NT2/D1 (cell line): Measurements from ENCODE around the gene TPI1.

Experiments used
- DNase-seq: peaks from one replicate; pipeline ENCODE4 v3.0.0-alpha.2; 2011; ENCODE audit warnings: low read depth, low spot score
- H3K27me3 ChIP-seq: 2 replicates; pipeline ENCODE4 v1.6.0; 2011; ENCODE audit warnings: mild to moderate bottlenecking; ENCODE audit not compliant: insufficient read length, insufficient read depth
- H3K36me3 ChIP-seq: 2 replicates; pipeline ENCODE4 v1.6.1; 2011; ENCODE audit warnings: mild to moderate bottlenecking, low read length, mixed read lengths; ENCODE audit not compliant: insufficient read depth, insufficient read length
- H3K4me1 ChIP-seq: 2 replicates; pipeline ENCODE4 v1.5.1; 2011; ENCODE audit not compliant: insufficient read depth, insufficient read length
- H3K4me3 ChIP-seq: 2 replicates; pipeline ENCODE4 v1.5.1; 2011; ENCODE audit warnings: low read depth; ENCODE audit not compliant: insufficient read length
- H3K9ac ChIP-seq: 2 replicates; pipeline ENCODE4 v1.6.0; 2011; ENCODE audit warnings: low read depth; ENCODE audit not compliant: insufficient read length
- H3K9me3 ChIP-seq: 2 replicates; pipeline ENCODE4 v1.5.1; 2011; ENCODE audit warnings: mild to moderate bottlenecking, low read length; ENCODE audit not compliant: insufficient read depth
- SUZ12 ChIP-seq: IDR thresholded peaks from 2 replicates; pipeline ENCODE4 v1.6.1; 2011; ENCODE audit not compliant: insufficient read length, insufficient read depth; ENCODE audit errors: extremely low read depth
- YY1 ChIP-seq: IDR thresholded peaks from 2 replicates; pipeline ENCODE4 v1.6.1; 2011; ENCODE audit not compliant: insufficient read length, insufficient read depth
- ZNF274 ChIP-seq: IDR thresholded peaks from 2 replicates; pipeline ENCODE4 v1.6.1; 2011; ENCODE audit warnings: mild to moderate bottlenecking, low read depth, low read length

TPI1 gene

DNA sequence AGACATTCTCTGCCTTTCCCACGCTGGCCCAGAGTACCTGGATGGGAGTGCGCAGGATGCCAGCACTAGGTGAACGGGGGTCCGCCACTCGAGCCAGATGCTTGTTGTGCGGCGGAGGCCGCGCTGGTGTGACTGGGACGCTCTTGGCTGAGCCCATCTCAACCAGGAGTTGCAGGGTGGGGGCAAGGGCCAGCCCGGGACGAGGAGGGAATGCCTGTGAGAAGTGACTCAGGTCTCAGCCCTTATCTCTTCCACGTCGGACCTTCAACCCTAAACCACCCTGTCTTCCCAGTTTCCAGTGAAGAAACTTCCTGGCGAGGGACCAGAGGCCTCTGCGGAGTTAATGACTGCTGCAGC is 16.6 kb upstream of the TPI1 start:
- TF ChIP-seq SUZ12 (no peak), ZNF274 (no peak)
- DNase-seq, result no peak
- peak overlapping the region; percentile 90 for H3K4me3 ChIP-seq
- peaks cover 9% of the 10 kb centered on the region for H3K4me1 ChIP-seq
- H3K9me3 ChIP-seq, result no peaks in the 10 kb centered on the region
- peaks cover 72% of the 10 kb centered on the region for H3K36me3 ChIP-seq
- peak overlapping the region; percentile 90 for H3K9ac ChIP-seq
- H3K27me3 ChIP-seq, result no peaks in the 10 kb centered on the region

DNA sequence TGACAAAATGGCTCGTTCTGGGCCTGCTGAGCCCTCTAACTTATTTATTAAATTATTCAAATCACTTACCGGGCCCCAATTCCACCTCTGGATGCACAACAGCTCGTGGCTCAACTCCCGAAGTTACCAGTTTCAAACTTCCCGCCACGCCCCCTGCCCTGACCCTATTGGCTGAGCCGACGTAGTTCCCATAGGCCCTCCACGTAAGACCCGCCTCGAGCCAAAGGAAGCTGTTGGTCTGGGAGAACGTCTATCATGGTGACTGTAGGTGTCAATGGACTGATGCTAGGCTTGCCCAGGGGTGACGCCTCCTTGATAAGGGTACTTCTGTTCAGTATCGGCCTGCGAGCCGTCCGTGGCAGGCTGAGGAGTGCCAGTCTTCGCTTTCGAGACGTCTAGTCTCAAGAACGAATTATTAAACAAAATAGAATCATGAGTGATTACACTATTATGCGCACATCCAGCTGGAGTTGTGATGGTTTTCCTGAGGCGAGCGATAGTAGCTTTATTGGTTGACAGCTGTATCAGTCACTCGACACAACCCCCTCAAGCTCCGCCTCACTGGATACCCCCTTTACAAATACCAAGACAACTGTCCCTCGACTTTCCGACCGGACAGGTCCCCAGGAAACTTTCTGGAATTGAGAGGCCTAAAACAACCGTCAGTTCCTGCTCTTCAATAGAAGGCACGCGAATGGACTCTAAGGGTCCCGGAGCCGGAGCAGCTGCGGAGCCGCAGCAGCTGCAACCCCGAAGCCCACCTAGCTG is 16.0 kb upstream of the TPI1 start, which contains the start of gene CDCA3:
Gene CDCA3, minus strand, starts transcription at position 134 of the 768 bp plus-strand sequence. CDS start 334 bp downstream, outside the sequence.
- peak; percentile 100 for DNase-seq
- H3K9me3 ChIP-seq, result no peaks in the 10 kb centered on the region
- no peaks in the 10 kb centered on the region for H3K27me3 ChIP-seq
- TF ChIP-seq ZNF274 (no peak), SUZ12 (no peak), YY1 (no peak)
- peaks cover 9% of the 10 kb centered on the region for H3K4me1 ChIP-seq
- peak within 1 kb of the TSS; percentile 90 for H3K4me3 ChIP-seq
- peaks cover 72% of the 10 kb centered on the region for H3K36me3 ChIP-seq
- H3K9ac ChIP-seq, result peak within 1 kb of the TSS; percentile 97

DNA sequence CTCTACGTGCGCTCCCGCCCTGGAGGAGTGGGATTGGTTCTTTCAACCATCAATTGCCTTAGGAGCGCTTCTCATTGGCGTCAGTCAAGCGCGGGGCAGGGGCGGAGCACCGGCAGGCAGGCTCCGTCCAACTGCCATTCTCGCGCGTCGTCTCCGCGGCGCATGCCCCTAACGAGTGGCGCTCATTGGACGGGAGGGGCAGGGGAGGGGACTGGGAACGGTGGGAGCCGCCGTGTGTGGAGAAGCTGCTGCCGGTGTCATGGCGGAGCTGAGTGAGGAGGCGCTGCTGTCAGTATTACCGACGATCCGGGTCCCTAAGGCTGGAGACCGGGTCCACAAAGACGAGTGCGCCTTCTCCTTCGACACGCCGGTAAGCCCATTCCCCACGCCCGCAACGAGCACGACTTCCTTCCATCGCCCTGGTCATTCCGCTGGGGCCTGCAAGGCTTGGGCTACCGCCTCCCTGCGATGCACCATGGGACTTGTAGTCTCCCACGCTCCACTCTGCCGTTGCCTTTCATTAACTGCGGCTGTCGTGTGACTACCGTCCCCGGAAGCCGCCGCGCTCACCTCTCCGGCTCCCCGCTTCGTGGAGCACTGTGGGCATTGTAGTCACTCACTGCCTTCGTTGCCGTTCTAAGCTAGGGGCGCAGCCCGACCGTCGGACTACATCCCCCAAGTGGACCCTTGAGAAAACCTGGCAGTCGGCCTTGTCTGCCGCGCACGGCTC is 15.2 kb upstream of the TPI1 start, which contains the start of gene USP5:
Gene USP5, plus strand, starts transcription at position 230 of the 730 bp plus-strand sequence. Its CDS starts 30 bp downstream, at position 260.
- peak; percentile 100 for DNase-seq
- Histone ChIP-seq H3K36me3 (peaks cover 72% of the 10 kb centered on the region), H3K9ac (peak within 1 kb of the TSS; percentile 97), H3K4me3 (peak within 1 kb of the TSS; percentile 90), H3K27me3 (no peaks in the 10 kb centered on the region), H3K4me1 (peaks cover 9% of the 10 kb centered on the region), H3K9me3 (no peaks in the 10 kb centered on the region)
- peak; percentile 76 for TF ChIP-seq YY1
- no peak for TF ChIP-seq ZNF274
- no peak for TF ChIP-seq SUZ12

DNA sequence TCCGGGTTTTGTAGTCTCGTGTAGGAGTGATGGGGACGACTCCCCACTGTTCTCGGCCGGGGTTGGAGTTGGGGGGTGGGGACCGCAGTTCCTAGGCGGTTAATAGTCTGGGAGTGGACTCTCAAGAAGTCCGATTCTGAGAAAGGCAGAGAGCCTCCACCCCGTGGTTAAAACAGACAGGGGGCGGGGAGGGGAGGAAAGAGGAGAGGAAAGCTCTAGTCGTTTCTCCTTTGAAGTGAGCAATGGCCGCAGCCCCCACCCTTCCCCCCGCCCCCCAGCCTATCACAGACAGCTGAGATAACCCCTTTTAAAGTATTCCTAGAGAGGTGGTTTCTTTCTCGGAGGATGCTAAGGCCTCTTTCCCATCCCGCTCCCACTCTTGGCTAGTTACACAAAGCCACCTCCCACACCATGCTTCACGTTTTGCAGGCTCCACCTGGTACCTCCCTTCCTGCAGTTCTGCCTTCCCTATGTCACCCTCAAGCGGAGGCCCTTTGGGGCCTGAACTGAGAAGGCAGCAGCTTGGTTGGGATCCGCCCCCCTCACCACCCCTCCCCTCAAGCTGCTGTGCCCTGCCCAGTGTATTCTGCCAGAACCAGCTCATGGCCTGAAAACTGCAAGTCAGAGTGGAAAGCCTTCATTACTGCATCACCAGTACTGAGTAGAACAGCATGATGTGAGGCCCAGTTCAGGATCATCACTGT is 14.5 kb upstream of the TPI1 start:
- Histone ChIP-seq H3K36me3 (peaks cover 72% of the 10 kb centered on the region), H3K4me1 (peaks cover 9% of the 10 kb centered on the region), H3K27me3 (no peaks in the 10 kb centered on the region), H3K9ac (peak overlapping the region; percentile 74), H3K4me3 (peak overlapping the region; percentile 90), H3K9me3 (no peaks in the 10 kb centered on the region)
- no peak for DNase-seq
- TF ChIP-seq ZNF274 (no peak), YY1 (no peak), SUZ12 (no peak)

DNA sequence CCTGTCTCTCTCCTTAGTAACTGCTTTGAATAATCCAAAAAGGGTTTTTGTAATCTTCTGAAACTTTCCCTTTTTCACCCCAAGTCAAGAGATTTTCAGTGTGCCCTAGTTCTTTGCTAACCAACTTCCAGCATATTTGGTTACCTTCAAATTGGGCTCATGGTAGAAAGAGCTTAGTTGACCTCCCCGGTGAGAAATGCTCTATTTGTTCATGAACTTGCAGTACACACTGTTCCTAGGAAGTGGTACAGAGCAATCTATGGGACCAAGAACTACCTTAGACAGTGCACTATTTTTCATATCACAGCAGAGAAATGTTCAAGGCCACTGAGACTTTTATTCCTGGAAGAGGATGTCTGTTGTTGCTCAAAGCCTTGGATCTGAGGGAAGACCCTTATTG is 13.7 kb upstream of the TPI1 start:
- Histone ChIP-seq H3K4me3 (peak overlapping the region; percentile 90), H3K36me3 (peaks cover 73% of the 10 kb centered on the region), H3K9ac (peak overlapping the region; percentile 74), H3K4me1 (peaks cover 9% of the 10 kb centered on the region), H3K27me3 (no peaks in the 10 kb centered on the region), H3K9me3 (no peaks in the 10 kb centered on the region)
- no peak for DNase-seq
- no peak for TF ChIP-seq ZNF274
- TF ChIP-seq YY1, result no peak
- TF ChIP-seq SUZ12, result no peak

DNA sequence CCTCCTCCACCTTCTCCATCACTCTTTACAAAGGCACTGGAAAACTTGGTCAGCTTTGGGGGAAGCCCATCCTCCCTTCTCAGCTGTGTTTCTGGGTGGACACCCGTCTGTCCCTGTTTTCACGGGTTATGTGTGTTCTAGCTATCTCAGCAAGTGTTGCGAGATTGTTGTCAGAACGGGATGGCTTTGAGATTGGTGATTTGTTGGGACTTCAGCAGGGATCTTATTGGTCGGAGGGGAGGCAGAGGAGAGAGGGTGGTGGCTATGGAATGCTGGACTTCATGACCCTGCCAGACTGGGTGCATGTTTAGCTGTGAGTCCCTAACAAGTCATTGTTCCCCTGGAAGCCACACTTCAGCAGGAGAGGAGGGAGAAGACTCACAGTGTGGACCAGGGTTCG is 13.3 kb upstream of the TPI1 start:
- no peak for TF ChIP-seq YY1
- TF ChIP-seq ZNF274, result no peak
- no peak for TF ChIP-seq SUZ12
- H3K9ac ChIP-seq, result peak overlapping the region; percentile 74
- H3K4me3 ChIP-seq, result no peak overlapping the region
- H3K4me1 ChIP-seq, result peaks cover 9% of the 10 kb centered on the region
- DNase-seq, result no peak
- H3K9me3 ChIP-seq, result no peaks in the 10 kb centered on the region
- H3K36me3 ChIP-seq, result peaks cover 73% of the 10 kb centered on the region
- no peaks in the 10 kb centered on the region for H3K27me3 ChIP-seq

DNA sequence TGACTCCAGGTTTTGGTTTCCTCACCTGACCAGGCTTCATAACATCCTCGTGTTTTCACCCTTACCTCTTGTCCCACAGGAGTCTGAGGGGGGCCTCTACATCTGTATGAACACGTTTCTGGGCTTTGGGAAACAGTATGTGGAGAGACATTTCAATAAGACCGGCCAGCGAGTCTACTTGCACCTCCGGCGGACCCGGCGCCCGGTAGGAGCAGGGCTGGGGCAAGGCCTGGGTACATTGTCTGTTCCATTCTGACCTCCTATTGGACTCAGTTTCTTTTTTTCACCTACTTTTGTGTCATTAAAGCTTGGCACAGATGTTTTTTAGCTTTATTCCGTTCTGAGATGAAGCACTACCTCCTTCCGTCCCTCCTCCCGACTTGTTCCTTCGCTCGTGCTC is 12.0 kb upstream of the TPI1 start:
- TF ChIP-seq YY1 (no peak), SUZ12 (no peak), ZNF274 (no peak)
- no peaks in the 10 kb centered on the region for H3K27me3 ChIP-seq
- no peak for DNase-seq
- H3K4me3 ChIP-seq, result no peak overlapping the region
- peaks cover 9% of the 10 kb centered on the region for H3K4me1 ChIP-seq
- no peak overlapping the region for H3K9ac ChIP-seq
- H3K36me3 ChIP-seq, result peaks cover 71% of the 10 kb centered on the region
- H3K9me3 ChIP-seq, result no peaks in the 10 kb centered on the region
